Measurements from ENCODE around the gene NUDT22.

The NUDT22 gene

GRCh38 chr11:64196626-64197025 is 29.4 kb upstream of the NUDT22 start:
- no peak for TF ChIP-seq CTCF (conservative IDR thresholded peaks at IDR 0.05; ENCODE audit: low read depth, low read length)
- no peak for DNase-seq (ENCODE audit: low read depth)
- H3K4me3 ChIP-seq (ENCODE audit: low read depth, low read length), result no peak overlapping the region

GRCh38 chr11:64198511-64198910 is 27.6 kb upstream of the NUDT22 start:
- TF ChIP-seq CTCF (conservative IDR thresholded peaks at IDR 0.05; ENCODE audit: low read depth, low read length), result no peak
- H3K4me3 ChIP-seq (ENCODE audit: low read depth, low read length), result no peak overlapping the region
- no peak for DNase-seq (ENCODE audit: low read depth)

GRCh38 chr11:64201543-64201942 is 24.5 kb upstream of the NUDT22 start:
- TF ChIP-seq CTCF (conservative IDR thresholded peaks at IDR 0.05; ENCODE audit: low read depth, low read length), result no peak
- H3K4me3 ChIP-seq (ENCODE audit: low read depth, low read length), result no peak overlapping the region
- no peak for DNase-seq (ENCODE audit: low read depth)

- no peak for DNase-seq (ENCODE audit: low read depth)
- H3K4me3 ChIP-seq (ENCODE audit: low read depth, low read length), result no peak overlapping the region
- TF ChIP-seq CTCF (conservative IDR thresholded peaks at IDR 0.05; ENCODE audit: low read depth, low read length), result no peak
Measured at GRCh38 chr11:64202992-64203391, 23.1 kb upstream of the NUDT22 start.

- TF ChIP-seq CTCF (conservative IDR thresholded peaks at IDR 0.05; ENCODE audit: low read depth, low read length), result no peak
- no peak overlapping the region for H3K4me3 ChIP-seq (ENCODE audit: low read depth, low read length)
- DNase-seq (ENCODE audit: low read depth), result no peak
Measured at GRCh38 chr11:64203421-64204079, 22.5 kb upstream of the NUDT22 start.

GRCh38 chr11:64204080-64204440 is 22.0 kb upstream of the NUDT22 start:
- H3K4me3 ChIP-seq (ENCODE audit: low read depth, low read length), result no peak overlapping the region
- DNase-seq (ENCODE audit: low read depth), result no peak
- no peak for TF ChIP-seq CTCF (conservative IDR thresholded peaks at IDR 0.05; ENCODE audit: low read depth, low read length)

GRCh38 chr11:64204464-64204989 is 21.5 kb upstream of the NUDT22 start:
- no peak overlapping the region for H3K4me3 ChIP-seq (ENCODE audit: low read depth, low read length)
- TF ChIP-seq CTCF (conservative IDR thresholded peaks at IDR 0.05; ENCODE audit: low read depth, low read length), result peak; percentile 83
- peak; percentile 99 for DNase-seq (ENCODE audit: low read depth)
